GM12891 (cell line): ENCODE results near the gene DNAH10.

ENCODE experiments used
- DNase-seq: peaks from one replicate; pipeline ENCODE4 v3.0.0; 2011; ENCODE audit warnings: low spot score; ENCODE audit not compliant: insufficient read length
- FAIRE-seq: peaks from 2 replicates; lab custom pipeline; 2011; peaks lifted over from hg19 to GRCh38; lab: Jason Lieb, UNC
- PAX5 ChIP-seq: IDR thresholded peaks from 2 replicates; pipeline ENCODE4 v1.6.1; 2011; ENCODE audit warnings: low read length, moderate library complexity, mild to moderate bottlenecking; ENCODE audit not compliant: insufficient read depth, severe bottlenecking
- POLR2A ChIP-seq: IDR thresholded peaks from 2 replicates; pipeline ENCODE4 v1.6.1; 2011; ENCODE audit warnings: low read depth, low read length, control low read depth
- POLR2AphosphoS5 ChIP-seq: IDR thresholded peaks from 2 replicates; pipeline ENCODE4 v1.6.1; 2011; ENCODE audit warnings: low read depth, low read length, control low read depth
- POU2F2 ChIP-seq: IDR thresholded peaks from 2 replicates; pipeline ENCODE4 v1.6.1; 2011; ENCODE audit warnings: low read depth, mild to moderate bottlenecking, control low read depth, low read length, moderate library complexity
- SPI1 ChIP-seq: IDR thresholded peaks from 2 replicates; pipeline ENCODE4 v1.6.1; 2011; ENCODE audit warnings: low read depth, low read length, control low read depth
- TAF1 ChIP-seq: IDR thresholded peaks from 2 replicates; pipeline ENCODE4 v1.6.1; 2011; ENCODE audit warnings: low read depth, low read length, control low read depth

Gene DNAH10

GRCh38 chr12:123846340-123846739 is 84.2 kb downstream of the DNAH10 start:
- TF ChIP-seq PAX5 (no peak), TAF1 (no peak), SPI1 (no peak), POLR2AphosphoS5 (no peak), POLR2A (no peak), POU2F2 (no peak)
- FAIRE-seq (no peak), DNase-seq (no peak)

- DNase-seq (no peak), FAIRE-seq (no peak)
- no peak for TF ChIP-seq TAF1
- TF ChIP-seq POLR2A: no peak
- TF ChIP-seq SPI1: no peak
- no peak for TF ChIP-seq POU2F2
- no peak for TF ChIP-seq PAX5
Measured at GRCh38 chr12:123847019-123847418, 84.9 kb downstream of the DNAH10 start.

GRCh38 chr12:123847876-123848275 is 85.8 kb downstream of the DNAH10 start:
- DNase-seq: no peak
- no peak for TF ChIP-seq PAX5
- no peak for TF ChIP-seq POLR2AphosphoS5
- no peak for TF ChIP-seq POLR2A
- no peak for TF ChIP-seq SPI1
- no peak for TF ChIP-seq TAF1
- no peak for TF ChIP-seq POU2F2

GRCh38 chr12:123849517-123849916 is 87.4 kb downstream of the DNAH10 start:
- TF ChIP-seq POLR2AphosphoS5: no peak
- no peak for TF ChIP-seq POLR2A
- TF ChIP-seq TAF1: no peak
- no peak for TF ChIP-seq PAX5
- no peak for TF ChIP-seq POU2F2
- no peak for TF ChIP-seq SPI1
- FAIRE-seq: no peak

More at GRCh38 chr12:123847876-123848275, 85.8 kb downstream of the DNAH10 start:
- no peak for FAIRE-seq

GRCh38 chr12:123850246-123851134 is 88.4 kb downstream of the DNAH10 start:
- TF ChIP-seq PAX5 (no peak), TAF1 (no peak), POU2F2 (no peak), SPI1 (no peak), POLR2AphosphoS5 (no peak), POLR2A (no peak)
- DNase-seq (no peak), FAIRE-seq (no peak)

More at GRCh38 chr12:123849517-123849916, 87.4 kb downstream of the DNAH10 start:
- DNase-seq: no peak

GRCh38 chr12:123853396-123854070 is 91.4 kb downstream of the DNAH10 start:
- DNase-seq: no peak
- no peak for FAIRE-seq
- TF ChIP-seq POLR2AphosphoS5 (no peak), SPI1 (no peak), PAX5 (no peak), POLR2A (no peak), TAF1 (no peak), POU2F2 (no peak)

GRCh38 chr12:123854232-123854631 is 92.1 kb downstream of the DNAH10 start:
- no peak for DNase-seq
- FAIRE-seq: no peak
- TF ChIP-seq PAX5 (no peak), TAF1 (no peak), POLR2AphosphoS5 (no peak), SPI1 (no peak), POLR2A (no peak), POU2F2 (no peak)

GRCh38 chr12:123854918-123855317 is 92.8 kb downstream of the DNAH10 start:
- no peak for DNase-seq
- TF ChIP-seq PAX5: no peak
- no peak for TF ChIP-seq POLR2AphosphoS5
- no peak for TF ChIP-seq SPI1
- TF ChIP-seq POU2F2: no peak
- no peak for TF ChIP-seq POLR2A
- TF ChIP-seq TAF1: no peak
- FAIRE-seq: no peak

- TF ChIP-seq TAF1 (no peak), POLR2A (no peak), POU2F2 (no peak), POLR2AphosphoS5 (no peak), PAX5 (no peak), SPI1 (no peak)
- FAIRE-seq: no peak
- DNase-seq: no peak
Measured at GRCh38 chr12:123856681-123857080, 94.6 kb downstream of the DNAH10 start.
